ENCODE data around the gene LRRC28. TPM values are rescaled to one million over a fixed set of nuclear protein-coding genes. Genes with fewer than 3 reads are reported as not detected.

LRRC28 gene
- total and polyA plus RNA-seq, 2 of the 4 experiments (the other 2 are of a cell fraction): 12.7 to 21.1 TPM

- CTCF ChIA-PET: no interaction called here
- no peak for DNase-seq
Measured at GRCh38 chr15:99440029-99440428, 188.7 kb downstream of the LRRC28 start.

More at GRCh38 chr15:99440029-99440428, 188.7 kb downstream of the LRRC28 start:
- Histone ChIP-seq H3K79me1 (ENCODE audit: low read depth in 1 of 2, low read length in 2 of 2) (peaks cover 0 to 6% of the 10 kb centered on the region in 2 experiments; a peak in 1 of 4 replicates), H3K14ac (replicated peaks; ENCODE audit: low read depth, low read length) (no peak overlapping the region; the same call in 1 of the 2 replicates), H3K9me3 (ENCODE audit: control insufficient read depth, insufficient read depth, low read length) (no peaks in the 10 kb centered on the region), H3K56ac (ENCODE audit: extremely low read depth, insufficient read depth, low read length) (no peak overlapping the region), H3K9me1 (ENCODE audit: insufficient read depth, low read length) (peaks cover 22% of the 10 kb centered on the region), H3K27me3 (ENCODE audit: control insufficient read depth, insufficient read depth, low read length) (no peaks in the 10 kb centered on the region), H2AK5ac (ENCODE audit: low read depth, low read length) (peak overlapping the region; percentile 23), H2BK20ac (ENCODE audit: low read depth, low read length) (no peak overlapping the region), H2BK5ac (ENCODE audit: low read depth, low read length, poor library complexity, severe bottlenecking) (no peak overlapping the region), H2AK9ac (replicated peaks; ENCODE audit: low read depth, low read length, poor library complexity) (no peak overlapping the region), H2BK120ac (ENCODE audit: low read depth, low read length) (no peak overlapping the region), H4K20me1 (ENCODE audit: insufficient read depth, low read length) (no peaks in the 10 kb centered on the region), H3K36me3 (ENCODE audit: control insufficient read depth, insufficient read depth, low read length) (no peaks in the 10 kb centered on the region), H4K5ac (ENCODE audit: low read depth, low read length) (no peak overlapping the region), H3K4me3 (ENCODE audit: insufficient read depth, low read depth, low read length) (no peak overlapping the region), H3K4ac (ENCODE audit: low read depth, low read length) (peak overlapping the region; percentile 36; the same call in 1 of the 2 replicates), H3K4me2 (ENCODE audit: low read depth, low read length) (no peak overlapping the region), H2AFZ (replicated peaks; ENCODE audit: low read length, poor library complexity) (no peak overlapping the region), H3K18ac (ENCODE audit: low read depth, low read length) (no peak overlapping the region), H3K9ac (ENCODE audit: low read depth, low read length) (no peak overlapping the region), H4K8ac (ENCODE audit: low read depth in 2 of 2, low read length in 2 of 2) (no peak overlapping the region), H2BK15ac (ENCODE audit: low read depth, low read length) (peak overlapping the region; percentile 54; the same call in 1 of the 3 replicates), H3K23ac (ENCODE audit: low read depth, low read length) (no peak overlapping the region), H4K91ac (ENCODE audit: insufficient read depth, low read depth, low read length) (no peak overlapping the region), H3K27ac (ENCODE audit: insufficient read depth, low read length) (no peak overlapping the region), H3K4me1 (ENCODE audit: control insufficient read depth, insufficient read depth, low read length) (peaks cover 14% of the 10 kb centered on the region)
- WGBS, 2 experiments (ENCODE audit: extremely low coverage in 2 of 2, insufficient read length in 1 of 2): 80% methylated on average over 6 of the region's 9 CpGs; no CpG with 5 or more reads in 1 of the 2 experiments
- dilution Hi-C loops (cut with HindIII; ENCODE audit: low sequenced_read_pairs, unreplicated experiment): no loop called here
- TF ChIP-seq RAD21 (IDR thresholded peaks at IDR 0.05; ENCODE audit: low read length): no peak
- no peak for TF ChIP-seq RFX5 (IDR thresholded peaks at IDR 0.05; ENCODE audit: low read depth, low read length)
- TF ChIP-seq POLR2A (IDR thresholded peaks at IDR 0.05; ENCODE audit: low read depth, low read length): no peak
- TF ChIP-seq USF2 (IDR thresholded peaks at IDR 0.05; ENCODE audit: low read depth, low read length): no peak
- TF ChIP-seq CTCF (conservative IDR thresholded peaks at IDR 0.05; ENCODE audit: low read depth, low read length): no peak
- no peak for TF ChIP-seq FOS (IDR thresholded peaks at IDR 0.05; ENCODE audit: low read depth, low read length)
- TF ChIP-seq ELK1 (IDR thresholded peaks at IDR 0.05; ENCODE audit: borderline replicate concordance, low read depth, low read length): no peak
- no peak for TF ChIP-seq MXI1 (IDR thresholded peaks at IDR 0.05; ENCODE audit: borderline replicate concordance, low read depth, low read length)
- TF ChIP-seq RCOR1 (IDR thresholded peaks at IDR 0.05; ENCODE audit: insufficient replicate concordance, low read length): no peak
- TF ChIP-seq BHLHE40 (IDR thresholded peaks at IDR 0.05; ENCODE audit: low read depth, low read length): no peak
- TF ChIP-seq NFE2L2 (IDR thresholded peaks at IDR 0.05; ENCODE audit: low read depth, low read length): no peak
- TF ChIP-seq CEBPB (IDR thresholded peaks at IDR 0.05; ENCODE audit: low read depth, low read length): no peak
- no peak for TF ChIP-seq MAFK (IDR thresholded peaks at IDR 0.05; ENCODE audit: low read depth, low read length)
- no peak for TF ChIP-seq CHD1 (IDR thresholded peaks at IDR 0.05; ENCODE audit: low read depth, low read length)
- TF ChIP-seq MAZ (IDR thresholded peaks at IDR 0.05; ENCODE audit: borderline replicate concordance, low read depth, low read length): no peak
- no peak for TF ChIP-seq SMC3 (IDR thresholded peaks at IDR 0.05; ENCODE audit: low read depth, low read length)
- POLR2A ChIA-PET (ENCODE audit: unreplicated experiment): no interaction called here
- BruUV-seq (replicated peaks): no TSS peak
- intact Hi-C loops (cut with micrococcal nuclease): loop anchor here (5.0 kb wide), 1 partner anchor 127 kb away; the partner anchor contains the start of gene MEF2A
- in situ Hi-C loops (cut with MboI; ENCODE audit: low sequenced_read_pairs): no loop called here
- no peak for ATAC-seq (ENCODE audit: low read depth)
